Activated T-cell treated with anti-CD3 and anti-CD28 coated beads for 1 hour (primary cell): Measurements from ENCODE around the gene PRAMEF4.
"Not testable (repeated sequence)": the region's sequence is repeated elsewhere in the genome, so short reads cannot be mapped to it uniquely, and the experiment has no call there.

ENCODE experiments used
- DNase-seq: peaks from one replicate; pipeline ENCODE4 v3.0.0-alpha.2; 2020; ENCODE audit warnings: low read depth

Gene PRAMEF4

DNA sequence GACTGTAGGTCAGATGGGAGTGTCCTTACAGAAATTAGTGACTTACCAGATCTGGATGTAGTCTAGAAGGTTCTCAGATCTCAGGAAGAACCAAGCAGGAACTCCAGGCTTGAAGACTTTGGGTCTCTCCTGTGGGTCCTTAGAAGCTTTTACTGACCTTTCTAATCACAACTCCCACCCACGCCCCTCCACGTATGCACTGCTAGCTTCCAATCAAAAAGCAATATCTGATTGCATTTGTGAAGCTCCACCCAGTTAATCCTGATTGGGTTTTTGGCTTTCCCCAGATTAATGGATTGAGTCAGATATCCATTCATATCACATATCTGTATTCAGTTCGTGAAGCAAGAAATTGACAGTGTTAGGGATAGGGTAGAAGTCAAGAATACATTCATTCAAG lies at the start of gene PRAMEF4:
Gene PRAMEF4, minus strand, starts transcription at position 101 of the 400 bp plus-strand sequence. CDS start 2,807 bp downstream, outside the sequence.
- DNase-seq = not testable (repeated sequence)

GRCh38 chr1:12924368-12924767 lies 38.4 kb upstream of the PRAMEF4 start:
- not testable (repeated sequence) for DNase-seq

GRCh38 chr1:12921749-12922148 lies 35.7 kb upstream of the PRAMEF4 start:
- not testable (repeated sequence) for DNase-seq

DNA sequence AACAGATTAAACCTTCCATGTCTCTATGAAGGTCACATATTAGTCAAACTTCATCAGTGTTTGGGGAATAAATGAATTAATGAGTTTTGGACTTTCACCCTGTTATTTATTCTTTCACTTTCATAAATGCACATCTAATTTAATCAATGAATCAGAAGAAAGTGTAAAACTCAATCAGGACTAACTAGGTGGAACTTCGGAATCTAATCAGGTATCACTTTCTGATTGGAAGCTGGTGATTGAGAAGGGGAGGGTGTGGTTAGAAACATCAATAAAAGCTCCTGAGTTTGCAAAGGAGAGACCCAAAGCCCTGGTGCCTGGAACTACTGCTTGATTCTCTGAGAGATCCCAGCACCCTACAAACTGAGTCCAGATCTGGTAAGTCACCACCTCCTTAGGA lies 30.3 kb upstream of the PRAMEF4 start, which contains the start of gene PRAMEF7:
Gene PRAMEF7, plus strand, starts transcription at position 301 of the 400 bp plus-strand sequence. CDS start 1,083 bp downstream, outside the sequence.
- not testable (repeated sequence) for DNase-seq

- not testable (repeated sequence) for DNase-seq
Observed at GRCh38 chr1:12903793-12904572, 18.0 kb upstream of the PRAMEF4 start.

DNA sequence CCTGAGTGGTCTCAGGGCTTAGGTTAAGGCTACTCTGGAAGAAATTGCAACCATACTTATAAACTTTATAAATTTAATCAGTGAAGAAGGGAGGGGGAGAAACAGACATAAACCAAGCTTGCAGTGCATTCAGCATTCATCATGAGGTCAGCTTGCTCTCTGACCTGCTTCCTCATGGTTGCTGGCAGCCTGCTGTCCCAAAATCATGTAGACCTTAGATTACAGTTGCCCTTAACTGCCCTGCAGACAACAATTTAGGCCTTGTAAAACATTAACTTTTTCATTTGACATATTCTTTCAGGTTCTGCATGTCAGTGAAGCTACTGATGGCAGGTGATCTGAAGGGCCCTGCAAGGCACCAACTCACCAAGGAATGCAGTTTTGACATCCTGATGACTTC lies 13.2 kb upstream of the PRAMEF4 start:
- DNase-seq = not testable (repeated sequence)

DNA sequence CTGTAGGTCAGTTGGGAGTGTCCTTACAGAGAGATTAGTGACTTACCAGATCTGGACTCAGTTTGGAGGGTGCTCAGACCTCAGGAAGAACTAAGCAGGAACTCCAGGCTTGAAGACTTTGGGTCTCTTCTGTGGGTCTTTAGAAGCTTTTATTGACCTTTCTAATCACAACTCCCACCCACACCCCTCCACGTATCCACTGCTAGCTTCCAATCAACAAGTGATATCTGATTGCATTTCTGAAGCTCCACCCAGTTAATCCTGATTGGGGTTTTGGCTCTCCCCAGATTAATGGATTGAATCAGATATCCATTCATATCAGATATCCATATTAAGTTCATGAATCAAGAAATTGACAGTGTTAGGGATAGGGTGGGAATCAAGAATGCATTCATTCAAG lies 12.2 kb upstream of the PRAMEF4 start, which contains the start of gene PRAMEF10:
Gene PRAMEF10, minus strand, starts transcription at position 101 of the 400 bp plus-strand sequence. CDS start 2,423 bp downstream, outside the sequence.
- not testable (repeated sequence) for DNase-seq

- DNase-seq = not testable (repeated sequence)
Observed at GRCh38 chr1:12878453-12878852, 7.5 kb downstream of the PRAMEF4 start.

DNA sequence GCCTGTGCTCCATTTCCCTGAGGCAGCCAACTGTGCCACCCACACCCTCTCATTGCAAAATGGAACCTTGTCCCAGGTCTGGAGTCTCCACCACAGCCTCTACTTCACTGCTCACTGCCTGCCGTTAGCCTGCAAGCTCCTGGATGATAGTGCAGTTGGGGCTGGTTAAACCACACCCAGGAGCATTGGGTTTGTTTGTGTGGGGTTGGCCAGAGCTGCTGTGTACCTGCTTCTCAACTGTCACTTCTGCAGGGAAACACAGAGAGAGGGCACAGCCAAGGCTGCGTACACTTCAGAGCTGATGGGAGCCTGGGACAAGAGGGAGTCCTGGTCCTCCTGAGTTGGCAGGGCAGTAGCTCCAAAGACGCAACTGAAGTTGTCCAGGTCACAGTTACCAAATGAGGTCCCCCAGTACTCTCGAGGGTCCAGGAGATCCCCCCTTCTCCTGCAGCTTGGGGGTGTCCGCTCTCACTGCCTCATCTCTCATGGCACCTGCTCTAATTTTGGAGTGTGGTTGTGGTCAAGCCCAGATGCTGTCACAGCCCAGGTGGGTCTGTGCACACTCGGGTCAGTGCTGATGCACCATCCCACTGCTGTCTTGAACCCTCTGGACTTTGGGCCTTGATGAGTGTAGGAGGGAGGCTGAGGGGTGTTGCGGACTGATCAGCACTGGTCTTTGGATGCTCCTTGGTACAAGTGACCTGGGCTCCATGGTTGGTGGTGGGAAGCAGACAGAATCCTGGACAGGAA lies 22.7 kb downstream of the PRAMEF4 start:
- DNase-seq = not testable (repeated sequence)

DNA sequence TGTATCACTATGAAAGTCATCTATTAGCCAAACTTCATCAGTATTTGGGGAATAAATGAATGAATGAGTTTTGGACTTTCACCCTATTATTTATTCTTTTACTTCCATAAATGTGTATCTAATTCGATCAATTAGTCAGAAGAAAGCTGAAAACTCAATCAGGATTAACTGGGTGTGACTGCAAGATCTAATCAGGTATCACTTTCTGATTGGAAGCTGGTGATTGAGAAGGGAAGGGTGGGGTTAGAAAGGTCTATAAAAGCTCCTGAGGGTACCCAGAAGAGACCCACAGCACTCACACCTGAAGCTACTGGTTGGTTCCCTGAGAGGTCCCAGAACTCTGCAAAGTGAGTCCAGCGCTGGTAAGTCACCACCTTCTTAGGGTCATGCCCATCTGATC lies 29.2 kb downstream of the PRAMEF4 start, which contains the start of gene PRAMEF2:
Gene PRAMEF2, plus strand, starts transcription at position 301 of the 400 bp plus-strand sequence. CDS start 1,924 bp downstream, outside the sequence.
- not testable (repeated sequence) for DNase-seq

GRCh38 chr1:12851779-12852178 lies 34.2 kb downstream of the PRAMEF4 start:
- DNase-seq = no peak

GRCh38 chr1:12848620-12849019 lies 37.4 kb downstream of the PRAMEF4 start, which contains the start of gene HNRNPCL1:
HNRNPCL1 (minus strand) TSS chr1:12848720; CDS start chr1:12848289, 431 bp downstream.
- not testable (repeated sequence) for DNase-seq

- not testable (repeated sequence) for DNase-seq
Observed at GRCh38 chr1:12833251-12833650, 52.8 kb downstream of the PRAMEF4 start.

- not testable (repeated sequence) for DNase-seq
Observed at GRCh38 chr1:12831310-12831709, 54.7 kb downstream of the PRAMEF4 start, which contains the start of gene PRAMEF11. PRAMEF11 (minus strand) TSS chr1:12831410; CDS start chr1:12828789, 2,621 bp downstream.
